Measurements from ENCODE around the gene TERT. TPM values are rescaled to one million over a fixed set of nuclear protein-coding genes. Genes with fewer than 3 reads are reported as not detected.

The TERT gene
- total and polyA plus RNA-seq, 12 donors, result 0.29 TPM; not detected in 11

DNA sequence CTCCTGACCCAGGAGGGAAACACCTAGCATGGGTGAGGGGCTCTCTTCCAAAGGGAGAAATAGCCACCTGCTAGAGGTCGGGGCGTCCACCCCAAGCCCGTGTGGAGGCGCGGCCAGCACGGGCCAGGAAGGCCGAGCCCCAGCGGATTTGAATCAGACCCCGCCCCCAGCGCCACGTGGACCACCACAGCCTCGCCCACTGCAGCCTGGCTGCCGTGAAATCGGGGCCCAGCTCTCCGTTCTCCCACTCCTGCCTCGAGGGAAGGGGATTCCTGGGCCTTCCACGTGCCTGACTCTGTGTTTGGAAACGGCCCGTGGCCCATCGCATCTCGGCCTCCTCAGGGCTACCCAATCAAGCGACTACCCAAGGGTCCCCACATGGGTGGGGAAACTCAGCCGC, 38.1 kb downstream of the TERT start:
- H3K4me3 ChIP-seq, result no peak overlapping the region
- no peaks in the 10 kb centered on the region for H3K9me3 ChIP-seq (replicated peaks in 1 of 3)
- 56 to 90% (median 81%) methylated on average over 8 to 23 of the region's 23 CpGs for WGBS, 4 donors
- no peak overlapping the region for H3K27ac ChIP-seq
- H3K36me3 ChIP-seq (replicated peaks in 1 of 2), result no peaks in the 10 kb centered on the region
- intact Hi-C loops (cut with DNase I), result no loop called here
- H3K27me3 ChIP-seq, result no peaks in the 10 kb centered on the region
- DNase-seq, result no peak
- TF ChIP-seq, protein P1, sequence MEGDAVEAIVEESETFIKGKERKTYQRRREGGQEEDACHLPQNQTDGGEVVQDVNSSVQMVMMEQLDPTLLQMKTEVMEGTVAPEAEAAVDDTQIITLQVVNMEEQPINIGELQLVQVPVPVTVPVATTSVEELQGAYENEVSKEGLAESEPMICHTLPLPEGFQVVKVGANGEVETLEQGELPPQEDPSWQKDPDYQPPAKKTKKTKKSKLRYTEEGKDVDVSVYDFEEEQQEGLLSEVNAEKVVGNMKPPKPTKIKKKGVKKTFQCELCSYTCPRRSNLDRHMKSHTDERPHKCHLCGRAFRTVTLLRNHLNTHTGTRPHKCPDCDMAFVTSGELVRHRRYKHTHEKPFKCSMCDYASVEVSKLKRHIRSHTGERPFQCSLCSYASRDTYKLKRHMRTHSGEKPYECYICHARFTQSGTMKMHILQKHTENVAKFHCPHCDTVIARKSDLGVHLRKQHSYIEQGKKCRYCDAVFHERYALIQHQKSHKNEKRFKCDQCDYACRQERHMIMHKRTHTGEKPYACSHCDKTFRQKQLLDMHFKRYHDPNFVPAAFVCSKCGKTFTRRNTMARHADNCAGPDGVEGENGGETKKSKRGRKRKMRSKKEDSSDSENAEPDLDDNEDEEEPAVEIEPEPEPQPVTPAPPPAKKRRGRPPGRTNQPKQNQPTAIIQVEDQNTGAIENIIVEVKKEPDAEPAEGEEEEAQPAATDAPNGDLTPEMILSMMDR (IDR thresholded peaks at IDR 0.05), result no peak
- no peak for TF ChIP-seq POLR2A (IDR thresholded peaks at IDR 0.05)
- no peaks in the 10 kb centered on the region for H3K4me1 ChIP-seq (replicated peaks in 1 of 2)

DNA sequence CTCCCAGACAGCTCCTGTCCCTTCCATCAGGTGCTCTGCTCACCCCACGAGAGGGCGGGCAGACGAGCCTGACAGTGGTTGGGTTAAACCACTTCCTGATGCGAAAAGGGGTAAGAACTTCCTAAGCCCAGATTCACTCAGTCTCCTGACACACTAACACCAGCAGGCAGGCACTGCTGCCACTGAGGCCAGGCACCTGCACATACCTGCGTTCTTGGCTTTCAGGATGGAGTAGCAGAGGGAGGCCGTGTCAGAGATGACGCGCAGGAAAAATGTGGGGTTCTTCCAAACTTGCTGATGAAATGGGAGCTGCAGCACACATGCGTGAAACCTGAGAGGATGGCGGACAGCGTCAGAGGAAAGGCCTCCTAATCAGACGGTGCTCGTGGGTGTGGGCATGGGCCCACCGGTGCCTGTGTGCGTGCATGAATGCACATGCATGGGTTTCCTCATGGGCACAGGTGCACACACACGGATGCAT, 39.7 kb downstream of the TERT start:
- WGBS, 4 donors, result 64 to 71% (median 69%) methylated on average over 12 to 16 of the region's 16 CpGs
- Histone ChIP-seq H3K4me1 (replicated peaks in 1 of 2) (no peaks in the 10 kb centered on the region), H3K36me3 (replicated peaks in 1 of 2) (no peaks in the 10 kb centered on the region), H3K9me3 (replicated peaks in 1 of 3) (no peaks in the 10 kb centered on the region), H3K27ac (no peak overlapping the region), H3K4me3 (no peak overlapping the region), H3K27me3 (no peaks in the 10 kb centered on the region)
- TF ChIP-seq, protein P1 (IDR thresholded peaks at IDR 0.05), result no peak
- TF ChIP-seq POLR2A (IDR thresholded peaks at IDR 0.05), result no peak
- no peak for DNase-seq
- intact Hi-C loops (cut with DNase I), result no loop called here

DNA sequence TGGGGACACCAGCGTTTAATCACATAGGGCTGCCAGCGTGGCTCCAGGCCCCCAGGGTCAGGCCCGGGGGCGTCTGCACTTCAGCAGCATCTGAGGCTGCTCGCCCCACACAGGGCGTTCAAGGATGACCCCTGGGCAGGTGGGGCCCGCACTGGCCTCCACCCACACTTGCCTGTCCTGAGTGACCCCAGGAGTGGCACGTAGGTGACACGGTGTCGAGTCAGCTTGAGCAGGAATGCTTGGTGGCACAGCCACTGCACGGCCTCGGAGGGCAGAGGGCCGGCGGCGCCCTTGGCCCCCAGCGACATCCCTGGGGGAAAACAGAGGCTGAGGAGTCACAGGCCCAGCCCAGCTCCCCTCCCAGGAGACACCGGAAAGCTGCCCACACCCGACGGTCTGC, 40.7 kb downstream of the TERT start:
- H3K27ac ChIP-seq, result no peak overlapping the region
- DNase-seq, result no peak
- H3K9me3 ChIP-seq (replicated peaks in 1 of 3), result no peaks in the 10 kb centered on the region
- TF ChIP-seq, protein P1 (IDR thresholded peaks at IDR 0.05), result no peak
- TF ChIP-seq POLR2A (IDR thresholded peaks at IDR 0.05), result no peak
- intact Hi-C loops (cut with DNase I), result no loop called here
- 67 to 84% (median 78%) methylated on average over 2 to 19 of the region's 19 CpGs for WGBS, 4 donors
- no peaks in the 10 kb centered on the region for H3K27me3 ChIP-seq
- H3K4me1 ChIP-seq (replicated peaks in 1 of 2), result no peaks in the 10 kb centered on the region
- no peak overlapping the region for H3K4me3 ChIP-seq
- no peaks in the 10 kb centered on the region for H3K36me3 ChIP-seq (replicated peaks in 1 of 2)

DNA sequence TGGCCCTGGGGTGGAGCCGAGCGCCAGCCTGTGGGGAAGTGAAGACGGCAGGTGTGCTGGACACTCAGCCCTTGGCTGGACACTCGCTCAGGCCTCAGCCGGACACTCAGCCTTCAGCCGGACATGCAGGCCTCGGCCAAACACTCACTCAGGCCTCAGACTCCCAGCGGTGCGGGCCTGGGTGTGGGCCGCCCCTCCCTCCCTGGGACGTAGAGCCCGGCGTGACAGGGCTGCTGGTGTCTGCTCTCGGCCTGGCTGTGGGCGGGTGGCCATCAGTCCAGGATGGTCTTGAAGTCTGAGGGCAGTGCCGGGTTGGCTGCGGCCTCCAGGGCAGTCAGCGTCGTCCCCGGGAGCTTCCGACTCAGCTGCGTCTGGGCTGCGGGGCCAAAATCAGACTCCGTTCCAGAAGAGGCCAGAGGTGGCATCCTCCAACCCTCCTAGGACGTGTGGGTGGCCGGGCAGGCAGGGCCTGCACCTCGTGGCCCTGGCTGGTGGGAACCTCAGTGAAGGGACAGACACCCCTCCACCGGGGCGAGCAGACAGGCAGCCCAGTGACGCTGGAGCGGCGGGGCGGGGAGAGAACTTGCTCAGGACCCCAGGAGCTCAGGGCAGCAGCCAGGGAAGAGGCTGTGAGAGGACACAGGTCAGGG, 41.3 kb downstream of the TERT start:
- no peak for TF ChIP-seq POLR2A (IDR thresholded peaks at IDR 0.05)
- TF ChIP-seq, protein P1 (IDR thresholded peaks at IDR 0.05), result no peak
- 75 to 87% (median 85%) methylated on average over 13 to 33 of the region's 33 CpGs for WGBS, 4 donors
- H3K36me3 ChIP-seq (replicated peaks in 1 of 2), result no peaks in the 10 kb centered on the region
- H3K27ac ChIP-seq, result no peak overlapping the region
- no peaks in the 10 kb centered on the region for H3K9me3 ChIP-seq (replicated peaks in 1 of 3)
- no peaks in the 10 kb centered on the region for H3K4me1 ChIP-seq (replicated peaks in 1 of 2)
- no peak overlapping the region for H3K4me3 ChIP-seq
- no peak for DNase-seq
- intact Hi-C loops (cut with DNase I), result no loop called here
- no peaks in the 10 kb centered on the region for H3K27me3 ChIP-seq
